DMS153 treated with DMSO at 0.1 percent for 48 hours (cell line): ENCODE measurements around the gene ZBTB25.

ENCODE experiments used
- DNase-seq: peaks from one replicate; lab custom pipeline; 2025; ENCODE audit not compliant: unreplicated experiment; lab: John Stamatoyannopoulos, UW

ZBTB25 gene

GRCh38 chr14:64405295-64405694 is 98.3 kb downstream of the ZBTB25 start:
- no peak for DNase-seq

- DNase-seq: no peak
Measured at GRCh38 chr14:64401949-64402348, 101.7 kb downstream of the ZBTB25 start.

- no peak for DNase-seq
Measured at GRCh38 chr14:64400829-64401459, 102.7 kb downstream of the ZBTB25 start.
